Left lobe of liver (tissue), 2 donors: ENCODE results near the gene WDR93. TPM values are rescaled to one million over a fixed set of nuclear protein-coding genes. Genes with fewer than 3 reads are reported as not detected.

ENCODE experiments used
- ATAC-seq: fragments of 200-7000 bp; cut with Tn5 transposase; one replicate; pipeline ENCODE4 v1.9.1; 2020; ENCODE audit warnings: mild to moderate bottlenecking, moderate library complexity
- DNase-seq: peaks from one replicate; pipeline ENCODE4 v3.0.0-alpha.2; 2020; ENCODE audit warnings: low spot score
- total RNA-seq: library from RNA; stranded (reverse); gene quantifications from one replicate; pipeline ENCODE4 v1.2.1, GENCODE V29; 2021
- donor health status: DM: no; HTN: no; CAD: no; lungs with moderate emphysema.
- donor health status: DM: no; HTN: yes; CAD: no.

WDR93 gene
- total RNA-seq, 1 donor from 2014 or later = not detected

- peak; percentile 67 for ATAC-seq
- no peak for DNase-seq
Observed at GRCh38 chr15:89662893-89663626, 27.6 kb upstream of the WDR93 start.

GRCh38 chr15:89664441-89665350, 25.9 kb upstream of the WDR93 start:
- DNase-seq (no peak), ATAC-seq (no peak)

GRCh38 chr15:89665449-89666181, 25.0 kb upstream of the WDR93 start:
- DNase-seq (no peak), ATAC-seq (peak; percentile 35)

- DNase-seq = no peak
Observed at GRCh38 chr15:89666184-89666857, 24.3 kb upstream of the WDR93 start.

GRCh38 chr15:89666858-89667705, 23.5 kb upstream of the WDR93 start:
- no peak for DNase-seq
- ATAC-seq = no peak

More at GRCh38 chr15:89666184-89666857, 24.3 kb upstream of the WDR93 start:
- peak; percentile 7 for ATAC-seq

GRCh38 chr15:89667706-89667960, 23.0 kb upstream of the WDR93 start:
- DNase-seq = no peak
- no peak for ATAC-seq

GRCh38 chr15:89668171-89668570, 22.4 kb upstream of the WDR93 start:
- DNase-seq (no peak), ATAC-seq (no peak)

- ATAC-seq (no peak), DNase-seq (no peak)
Observed at GRCh38 chr15:89669309-89669865, 21.2 kb upstream of the WDR93 start.

- ATAC-seq (no peak), DNase-seq (no peak)
Observed at GRCh38 chr15:89669941-89670340, 20.7 kb upstream of the WDR93 start.

GRCh38 chr15:89670971-89671560, 19.5 kb upstream of the WDR93 start:
- no peak for DNase-seq
- ATAC-seq = no peak

- ATAC-seq (no peak), DNase-seq (no peak)
Observed at GRCh38 chr15:89671687-89672086, 18.9 kb upstream of the WDR93 start.

GRCh38 chr15:89672221-89673164, 18.1 kb upstream of the WDR93 start:
- DNase-seq (no peak), ATAC-seq (no peak)

- ATAC-seq (no peak), DNase-seq (no peak)
Observed at GRCh38 chr15:89673165-89673512, 17.5 kb upstream of the WDR93 start.

GRCh38 chr15:89674526-89674925, 16.1 kb upstream of the WDR93 start:
- peak; percentile 80 for DNase-seq
- ATAC-seq = peak; percentile 78

GRCh38 chr15:89675606-89676005, 15.0 kb upstream of the WDR93 start:
- ATAC-seq (no peak), DNase-seq (no peak)

- DNase-seq (no peak), ATAC-seq (no peak)
Observed at GRCh38 chr15:89677381-89677780, 13.2 kb upstream of the WDR93 start.

- peak; percentile 62 for ATAC-seq
- peak; percentile 68 for DNase-seq
Observed at GRCh38 chr15:89679212-89679611, 11.4 kb upstream of the WDR93 start, which contains the start of gene PLIN1. Gene PLIN1, minus strand, starts transcription at chr15:89679367. Its CDS starts 1,878 bp downstream, at chr15:89677489.

GRCh38 chr15:89680282-89680873, 10.2 kb upstream of the WDR93 start:
- DNase-seq (peak; percentile 92), ATAC-seq (peak; percentile 85)
